Epithelial cell of esophagus (primary cell): Measurements from ENCODE around the gene PCSK4.
"Not testable (repeated sequence)": the region's sequence is repeated elsewhere in the genome, so short reads cannot be mapped to it uniquely, and the experiment has no call there.

Experiments
- DNase-seq: peaks from one replicate; pipeline ENCODE4 v3.0.0; 2010; ENCODE audit warnings: low read depth
- H3K4me3 ChIP-seq: 2 replicates; pipeline ENCODE4 v1.5.1; 2011; ENCODE audit warnings: mild to moderate bottlenecking, low read length, control low read depth
- CTCF ChIP-seq: IDR thresholded peaks from 2 replicates; pipeline ENCODE4 v1.5.1; 2011; ENCODE audit warnings: low read depth, mild to moderate bottlenecking, low read length, control low read depth, inconsistent platforms; ENCODE audit not compliant: insufficient read depth; ENCODE audit errors: missing control alignments

Gene PCSK4

GRCh38 chr19:1441022-1441426, 49.1 kb downstream of the PCSK4 start:
- TF ChIP-seq CTCF, result no peak
- no peak overlapping the region for H3K4me3 ChIP-seq

DNA sequence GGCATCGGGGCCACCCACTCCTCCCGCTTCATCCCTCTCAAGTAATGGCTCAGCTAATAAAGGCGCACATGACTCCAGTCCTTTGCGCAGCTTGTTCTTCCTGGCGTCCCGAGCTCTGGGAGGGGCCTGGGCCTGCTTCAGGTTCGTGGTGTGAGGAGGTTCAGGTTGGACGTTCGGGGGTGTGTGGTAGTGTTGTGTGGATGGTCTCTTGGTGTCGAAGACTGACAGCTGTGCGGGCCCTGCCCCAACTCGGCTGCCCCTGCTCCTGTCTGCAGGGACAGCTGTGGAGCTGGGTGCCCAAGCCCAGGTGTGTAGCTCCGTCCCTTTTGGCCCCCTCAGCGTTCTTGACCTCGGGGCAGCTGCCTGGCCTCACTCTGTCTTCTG, 49.7 kb downstream of the PCSK4 start:
- no peak overlapping the region for H3K4me3 ChIP-seq
- DNase-seq, result no peak
- no peak for TF ChIP-seq CTCF

More at GRCh38 chr19:1441022-1441426, 49.1 kb downstream of the PCSK4 start:
- DNase-seq, result no peak

DNA sequence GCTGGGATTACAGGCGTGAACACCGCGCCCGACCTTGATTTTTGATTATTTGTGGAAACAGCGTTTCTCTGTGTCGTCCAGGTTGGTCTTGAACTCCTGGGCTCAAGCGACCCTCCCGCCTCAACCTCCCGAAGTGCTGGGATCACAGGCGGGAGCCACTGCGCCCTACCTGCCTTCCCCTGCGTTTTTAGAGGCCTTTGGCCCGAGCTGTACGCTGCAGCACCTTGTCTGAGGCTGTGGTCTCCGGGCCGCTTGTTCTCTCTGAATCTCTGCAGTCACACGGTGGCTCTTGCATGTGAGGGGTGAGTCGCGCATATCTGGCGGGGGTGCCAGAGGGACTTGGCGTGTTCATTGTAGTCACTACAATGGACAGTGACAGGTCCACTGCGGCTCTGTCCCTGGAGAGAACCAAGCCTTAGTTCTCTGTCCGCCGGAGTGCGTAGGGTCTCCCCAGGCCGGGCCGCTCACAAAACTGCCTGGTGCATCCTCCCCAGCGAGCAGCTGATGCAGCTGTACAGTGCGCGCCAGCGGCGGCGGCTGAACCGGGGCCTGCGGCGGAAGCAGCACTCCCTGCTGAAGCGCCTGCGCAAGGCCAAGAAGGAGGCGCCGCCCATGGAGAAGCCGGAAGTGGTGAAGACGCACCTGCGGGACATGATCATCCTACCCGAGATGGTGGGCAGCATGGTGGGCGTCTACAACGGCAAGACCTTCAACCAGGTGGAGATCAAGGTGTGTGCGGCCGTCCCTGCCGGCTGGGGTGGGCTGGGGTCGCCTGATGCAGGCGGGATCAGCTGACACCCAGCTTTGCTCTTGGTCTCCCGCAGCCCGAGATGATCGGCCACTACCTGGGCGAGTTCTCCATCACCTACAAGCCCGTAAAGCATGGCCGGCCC, 50.4 kb downstream of the PCSK4 start:
- peak overlapping the region; percentile 93 for H3K4me3 ChIP-seq
- DNase-seq, result not testable (repeated sequence)

GRCh38 chr19:1438933-1439354, 51.2 kb downstream of the PCSK4 start:
- DNase-seq, result no peak
- H3K4me3 ChIP-seq, result peak overlapping the region; percentile 93
- no peak for TF ChIP-seq CTCF

DNA sequence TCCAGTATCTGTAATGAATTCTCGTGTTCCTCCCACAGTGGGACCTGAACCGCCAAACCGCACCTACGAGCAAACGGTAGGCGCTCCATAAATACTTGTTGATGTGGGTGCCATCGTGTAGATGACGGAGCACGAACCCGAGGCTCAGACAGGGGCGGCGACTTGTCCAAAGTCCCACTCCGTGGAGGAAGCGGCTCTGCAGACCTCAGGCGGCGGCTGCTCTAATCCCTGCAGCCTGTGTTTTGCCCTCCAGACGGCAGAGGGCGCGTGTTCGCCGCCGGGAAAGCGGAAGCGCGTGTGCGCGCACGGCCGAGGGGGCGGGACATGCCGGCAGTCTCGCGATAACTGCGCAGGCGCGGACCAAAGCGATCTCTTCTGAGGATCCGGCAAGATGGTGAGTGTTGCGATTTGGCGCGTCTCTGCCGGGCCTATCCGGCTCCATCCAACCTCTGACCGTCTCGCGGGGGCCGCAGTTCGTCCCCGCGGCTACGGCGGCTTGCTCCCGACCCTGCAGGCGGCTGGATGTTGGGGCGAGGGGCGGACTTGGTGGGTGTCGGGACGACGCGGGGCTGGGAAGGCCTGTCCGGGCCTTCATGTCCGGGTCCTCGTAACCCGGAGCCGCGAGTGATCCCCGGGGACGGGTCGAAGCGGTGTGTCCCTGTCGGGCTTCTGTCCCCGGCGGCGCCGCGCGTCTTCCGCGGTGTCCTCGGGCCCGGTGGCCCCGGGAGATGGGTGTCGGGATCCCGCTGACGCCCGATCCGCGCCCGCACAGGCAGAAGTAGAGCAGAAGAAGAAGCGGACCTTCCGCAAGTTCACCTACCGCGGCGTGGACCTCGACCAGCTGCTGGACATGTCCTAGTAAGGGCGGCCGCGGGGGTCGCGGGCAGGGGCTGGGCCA, 51.9 kb downstream of the PCSK4 start, which contains the start of gene RPS15:
TSS of gene RPS15 (plus strand) at position 362 of the 898 bp plus-strand sequence. CDS start at position 392, 30 bp downstream.
- TF ChIP-seq CTCF, result peak; percentile 89
- H3K4me3 ChIP-seq, result peak within 1 kb of the TSS; percentile 93
- DNase-seq, result peak; percentile 95

- DNase-seq, result no peak
- TF ChIP-seq CTCF, result no peak
- no peak overlapping the region for H3K4me3 ChIP-seq
These were observed 52.5 kb downstream of the PCSK4 start for GRCh38 chr19:1437609-1438008.

DNA sequence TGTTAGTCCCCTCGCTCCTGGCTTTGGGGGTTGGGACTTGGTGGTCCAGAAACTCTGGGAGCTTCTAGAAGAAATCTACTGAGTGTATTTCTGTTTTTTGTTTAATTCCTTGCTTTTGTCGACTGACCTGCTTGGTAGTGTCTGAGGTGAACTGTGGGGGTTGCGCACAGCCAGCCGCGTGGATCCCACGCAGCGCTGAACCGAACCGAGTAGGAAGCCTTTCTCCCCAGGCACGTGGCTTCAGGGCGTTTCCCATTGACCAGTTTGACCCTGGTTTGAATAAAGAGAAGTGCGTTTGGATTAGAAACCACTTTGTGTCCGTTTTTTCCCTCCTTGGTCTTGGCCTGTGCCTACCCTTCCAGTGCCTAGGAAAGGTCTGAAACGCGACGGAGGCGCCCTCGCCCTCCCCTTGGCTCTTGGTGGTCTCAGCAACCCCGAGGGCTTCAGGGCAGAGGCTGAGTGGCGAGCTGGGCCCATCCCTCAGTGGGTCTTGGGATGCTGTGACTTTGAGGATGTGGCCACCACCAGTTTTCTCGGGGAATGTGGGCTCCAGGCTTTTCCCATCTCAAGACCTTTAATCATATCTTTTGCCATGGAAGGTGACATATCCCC, 54.7 kb downstream of the PCSK4 start:
- no peak for DNase-seq
- TF ChIP-seq CTCF, result no peak
- H3K4me3 ChIP-seq, result no peak overlapping the region
